Measurements from ENCODE around the gene MYRF.

Gene MYRF

DNA sequence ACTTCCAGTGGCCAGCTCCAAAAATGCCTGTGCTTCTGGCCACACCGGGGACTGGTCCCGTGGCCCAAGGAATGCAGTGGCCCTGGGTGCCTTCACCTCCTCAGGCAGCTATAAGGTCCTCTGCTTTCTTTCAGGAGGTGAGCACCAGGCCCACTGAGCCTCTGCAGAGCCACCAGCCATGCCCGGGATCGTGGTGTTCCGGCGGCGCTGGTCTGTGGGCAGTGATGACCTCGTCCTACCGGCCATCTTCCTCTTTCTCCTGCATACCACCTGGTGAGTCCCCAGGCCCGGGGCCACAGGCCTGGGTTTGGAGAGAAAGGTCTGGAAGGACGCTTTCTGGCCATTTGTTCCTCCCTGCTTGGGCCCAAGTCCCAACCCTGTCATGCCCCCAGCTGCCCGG, 32.5 kb upstream of the MYRF start:
- no peak for DNase-seq

DNA sequence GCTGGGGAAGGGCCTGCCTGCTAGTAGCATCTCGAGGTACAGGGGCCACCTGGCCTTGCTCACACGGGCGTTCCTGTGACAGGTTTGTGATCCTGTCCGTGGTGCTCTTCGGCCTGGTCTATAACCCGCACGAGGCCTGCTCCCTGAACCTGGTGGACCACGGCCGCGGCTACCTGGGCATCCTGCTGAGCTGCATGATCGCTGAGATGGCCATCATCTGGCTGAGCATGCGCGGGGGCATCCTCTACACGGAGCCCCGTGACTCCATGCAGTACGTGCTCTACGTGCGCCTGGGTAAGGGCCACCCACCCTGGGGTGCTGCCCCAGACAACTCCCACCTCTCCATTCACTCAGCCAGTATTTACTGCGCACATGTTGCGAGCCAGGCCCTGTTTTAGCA, 31.8 kb upstream of the MYRF start:
- no peak for DNase-seq

DNA sequence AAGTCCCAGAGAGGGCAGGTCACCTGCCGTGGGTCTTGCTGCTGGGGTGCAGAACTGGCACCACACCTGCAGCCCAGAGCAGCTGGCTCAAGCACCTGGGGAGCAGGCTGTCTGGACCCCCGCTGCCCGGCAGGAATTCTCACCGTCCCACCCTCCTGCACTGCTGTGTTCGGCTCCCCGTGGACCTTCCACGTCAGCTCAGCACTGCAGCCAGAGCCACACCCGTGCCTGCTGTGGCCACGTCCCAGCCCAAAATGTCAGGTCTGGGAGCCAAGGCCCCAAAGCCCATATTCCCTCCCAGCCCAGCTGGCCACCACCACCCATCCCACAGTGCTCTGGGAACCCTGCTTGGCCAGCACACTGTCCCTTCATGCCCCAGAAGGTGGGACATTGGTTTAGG, 28.0 kb upstream of the MYRF start:
- no peak for DNase-seq

DNA sequence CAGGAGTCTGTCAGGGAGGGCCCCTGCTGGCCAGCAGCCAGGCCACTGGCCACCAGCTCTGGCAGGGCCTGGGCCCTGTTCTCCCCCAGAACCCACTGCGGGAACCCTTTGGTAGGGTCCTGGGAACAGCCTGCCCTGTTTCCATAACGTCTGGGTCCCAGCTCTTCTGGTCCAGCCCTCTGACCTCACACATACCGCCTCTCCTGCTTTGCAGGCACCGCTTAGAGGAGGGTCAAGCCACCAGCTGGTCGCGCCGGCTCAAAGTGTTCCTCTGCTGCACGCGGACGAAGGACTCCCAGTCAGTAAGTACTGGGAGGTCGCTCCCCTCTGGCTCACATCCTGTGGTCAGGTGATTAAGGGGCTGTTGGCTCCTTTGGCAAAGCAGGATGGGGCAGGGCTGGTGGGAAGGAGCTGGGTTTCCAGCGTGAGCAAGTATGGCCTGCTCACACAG, 26.6 kb upstream of the MYRF start:
- DNase-seq, result no peak

DNA sequence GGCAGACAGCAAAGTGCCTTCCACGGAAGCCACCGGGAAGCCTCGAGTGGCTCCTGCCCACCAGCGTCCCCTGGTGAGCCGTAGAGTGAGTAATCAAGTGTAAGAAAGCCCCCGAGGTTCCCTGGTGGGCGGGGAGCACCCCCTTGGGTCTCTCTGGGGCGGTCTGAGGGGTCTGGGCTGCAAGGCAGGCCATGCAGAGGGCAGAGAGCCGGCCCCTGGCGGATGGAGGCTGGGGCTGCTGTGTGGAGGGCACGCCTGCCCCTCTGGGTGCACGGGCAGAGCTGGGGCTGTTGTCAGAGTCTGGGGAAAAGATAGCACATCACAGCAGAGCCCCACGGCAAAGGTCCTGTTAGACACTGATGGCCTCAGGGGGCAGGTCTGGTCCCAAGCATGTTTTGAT, 25.7 kb upstream of the MYRF start:
- no peak for DNase-seq

DNA sequence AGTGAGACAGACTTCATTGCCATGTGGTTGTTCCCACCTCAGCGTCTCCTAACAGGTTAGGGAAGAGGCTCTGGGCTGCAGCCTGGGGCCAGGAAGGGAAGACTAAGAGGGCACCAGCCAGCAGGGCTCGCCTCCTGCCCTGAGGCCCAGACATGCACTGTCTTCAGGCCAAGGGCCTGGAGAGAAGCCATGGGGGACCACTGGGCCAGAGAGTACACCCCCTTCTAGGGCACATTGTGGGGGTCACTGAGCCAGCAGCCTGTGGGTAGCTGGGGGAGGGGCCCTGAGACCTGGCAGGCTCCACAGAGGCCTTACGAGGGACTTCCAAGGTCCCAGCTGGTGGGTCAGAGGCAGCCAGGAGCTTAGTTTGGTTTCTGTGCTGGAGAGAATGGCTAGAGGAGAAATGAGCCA, 25.0 kb upstream of the MYRF start:
- no peak for DNase-seq

DNA sequence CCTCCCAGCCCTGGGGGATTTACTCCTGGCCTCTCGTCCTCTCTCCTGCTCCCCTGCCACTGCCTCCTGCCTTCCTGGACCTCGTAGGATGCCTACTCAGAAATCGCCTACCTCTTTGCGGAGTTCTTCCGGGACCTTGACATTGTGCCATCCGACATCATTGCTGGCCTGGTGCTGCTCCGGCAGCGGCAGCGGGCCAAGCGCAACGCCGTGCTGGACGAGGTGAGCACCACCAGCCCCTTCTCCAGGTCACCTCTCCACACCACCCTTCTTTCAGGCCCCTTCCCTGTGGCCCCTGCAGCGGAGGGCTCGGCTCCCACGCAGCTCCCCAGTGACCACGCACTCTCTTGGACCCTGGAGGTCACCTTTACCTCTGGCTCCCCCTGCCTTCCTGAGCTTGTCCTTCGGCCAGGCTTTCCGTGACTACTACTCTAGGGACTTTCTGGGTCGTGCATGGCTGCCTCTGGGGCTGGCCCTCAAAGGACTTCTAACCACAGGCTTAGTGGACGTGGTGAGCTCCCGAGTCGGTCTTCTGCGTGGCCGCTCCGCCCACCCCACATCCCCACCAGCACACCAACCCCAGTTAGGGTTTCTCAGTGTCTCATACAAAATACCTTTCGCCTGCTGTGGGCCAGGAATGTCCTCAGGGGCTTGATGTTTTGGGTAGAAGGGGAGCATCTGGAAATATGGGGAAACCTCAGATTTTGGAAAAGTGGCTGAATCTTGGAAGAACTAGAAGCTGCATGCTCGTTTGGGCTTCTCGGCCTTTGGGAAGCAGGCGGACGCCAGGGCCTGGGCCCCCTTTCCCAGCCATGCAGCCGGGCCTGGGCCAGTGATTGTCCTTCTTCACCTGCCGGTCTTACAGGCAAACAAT, 24.1 kb upstream of the MYRF start:
- no peak for DNase-seq

DNA sequence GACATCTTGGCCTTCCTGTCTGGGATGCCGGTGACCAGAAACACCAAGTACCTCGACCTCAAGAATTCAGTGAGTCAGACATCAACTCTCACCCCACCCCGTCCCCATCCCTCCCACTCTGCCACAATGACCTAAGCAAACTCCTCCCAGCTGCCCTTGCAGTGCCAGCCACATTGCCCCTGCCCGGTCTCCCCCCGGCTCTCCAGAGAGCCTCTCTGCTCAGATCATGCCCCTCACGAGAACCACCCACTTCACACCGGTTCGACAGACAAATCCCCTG, 23.6 kb upstream of the MYRF start:
- DNase-seq, result no peak

DNA sequence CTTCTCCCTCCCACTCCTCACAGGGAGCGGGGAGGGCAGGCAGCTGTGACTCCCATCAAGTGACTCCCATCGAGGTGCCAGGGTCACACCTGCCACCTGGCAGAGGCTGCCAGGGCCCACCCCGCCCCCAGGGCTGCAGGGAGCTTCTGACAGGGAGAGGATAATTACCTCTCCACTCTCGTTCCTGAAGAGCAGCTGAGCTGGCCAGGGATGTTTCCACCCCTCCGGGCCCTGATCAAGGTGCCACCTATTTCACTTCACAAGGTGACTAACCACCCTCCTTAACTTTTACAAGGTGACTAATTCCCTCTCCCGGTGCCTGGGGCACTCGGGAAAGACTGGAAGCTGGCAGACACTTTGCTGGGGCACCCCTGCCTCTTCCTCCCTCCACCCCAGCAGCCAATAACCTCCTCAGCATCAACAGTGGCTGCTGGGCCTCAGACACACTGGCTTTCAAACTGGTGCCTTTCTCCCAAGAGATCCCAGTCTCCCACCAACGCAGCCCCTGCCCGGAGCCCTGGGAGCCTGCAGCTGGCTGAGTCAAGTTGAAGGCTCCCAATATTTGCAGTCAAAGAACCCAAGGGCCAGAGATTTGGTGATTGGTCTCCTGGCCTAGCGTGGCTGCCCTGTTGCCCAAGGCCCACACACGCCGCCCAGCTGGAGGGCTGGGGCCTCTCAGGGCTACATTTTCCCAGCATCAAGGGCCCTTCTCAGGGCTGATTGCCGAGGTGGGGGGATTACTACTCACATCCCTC, 22.0 kb upstream of the MYRF start:
- DNase-seq, result peak; percentile 95

DNA sequence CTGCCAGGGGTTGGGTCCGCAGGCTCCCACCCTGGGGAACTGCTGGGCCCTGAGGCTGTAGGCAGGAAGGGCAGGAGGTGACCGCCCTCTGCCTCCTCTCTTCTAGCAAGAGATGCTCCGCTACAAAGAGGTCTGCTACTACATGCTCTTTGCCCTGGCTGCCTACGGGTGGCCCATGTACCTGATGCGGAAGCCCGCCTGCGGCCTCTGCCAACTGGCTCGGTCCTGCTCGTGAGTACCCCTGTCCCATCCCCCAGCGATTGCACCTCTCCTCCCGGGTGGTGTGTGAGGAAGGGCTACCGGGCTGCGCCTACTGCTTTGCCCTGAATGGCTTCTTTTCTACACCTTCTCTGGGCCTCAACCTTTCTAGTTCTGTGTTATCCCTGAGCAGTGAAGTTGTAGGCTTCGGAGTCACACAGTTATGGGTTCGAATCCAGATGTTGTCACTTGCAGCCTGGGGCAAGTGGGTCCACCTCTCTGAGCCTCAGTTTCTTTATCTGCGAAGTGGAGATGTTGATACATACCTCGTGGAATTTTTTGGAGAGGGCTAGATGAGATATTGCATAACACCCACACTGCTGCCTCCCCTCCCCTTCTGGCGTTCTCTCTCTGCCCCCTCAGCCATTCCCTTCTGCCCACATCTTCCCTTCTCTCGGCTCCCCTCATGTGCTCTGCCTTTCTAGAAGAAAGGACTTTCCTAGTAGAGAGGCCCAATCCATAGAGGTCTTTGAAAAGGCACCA, 21.1 kb upstream of the MYRF start:
- DNase-seq, result no peak

DNA sequence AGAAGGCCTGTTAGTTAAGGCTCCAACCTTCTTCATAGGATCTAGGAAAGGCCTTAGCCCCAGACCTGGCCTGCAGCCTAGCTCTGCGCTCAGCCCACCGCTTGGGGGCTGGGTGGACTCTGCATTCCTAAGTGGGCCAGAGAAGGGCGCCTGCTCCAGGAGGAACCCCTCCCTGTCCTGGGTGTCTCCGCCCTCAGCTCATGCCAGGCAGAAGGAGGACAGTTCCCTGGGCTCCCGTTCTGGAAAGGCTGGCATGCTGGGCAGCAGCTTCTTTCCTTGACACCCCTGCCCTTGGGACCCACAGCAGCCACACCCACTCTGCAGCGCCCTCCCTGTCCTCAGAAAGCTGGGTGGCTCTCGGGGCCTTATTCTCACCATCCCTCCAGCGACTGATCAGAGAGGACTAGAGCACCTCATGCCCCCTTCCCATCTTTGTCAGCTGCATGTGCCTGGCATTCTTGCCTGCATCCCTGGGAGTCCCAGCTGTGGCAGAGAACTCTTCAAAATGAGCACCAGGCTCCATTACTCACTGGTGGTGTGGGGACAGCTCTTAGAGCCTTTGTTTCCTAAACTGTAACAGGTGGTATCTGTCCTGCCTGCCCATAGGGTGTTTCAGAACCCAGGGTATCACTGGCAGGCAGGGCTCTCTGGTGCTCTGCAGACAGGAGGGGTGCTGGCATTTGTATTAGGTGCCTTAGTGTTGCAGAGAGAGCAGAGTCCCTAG, 20.3 kb upstream of the MYRF start:
- DNase-seq, result no peak

DNA sequence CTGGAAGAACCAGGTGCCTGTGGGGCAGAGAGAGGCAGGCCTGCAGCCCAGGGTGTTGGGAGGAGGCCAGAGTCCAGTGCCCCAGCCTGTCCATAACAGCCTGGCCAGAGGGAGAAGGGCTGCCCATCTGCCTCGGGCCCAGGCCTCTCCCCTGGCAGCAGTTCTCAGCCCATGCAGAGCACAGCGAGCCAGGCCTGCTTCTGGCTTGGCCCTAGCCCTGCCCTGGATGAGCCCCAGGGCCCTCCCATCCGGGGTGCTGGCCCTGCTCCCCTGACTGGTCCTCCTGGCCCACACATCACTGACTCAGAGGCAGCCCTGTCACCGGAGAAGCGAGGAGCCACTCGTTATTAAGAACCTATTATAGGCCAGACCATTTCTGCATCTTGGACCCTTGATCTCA, 19.7 kb upstream of the MYRF start:
- DNase-seq, result no peak

DNA sequence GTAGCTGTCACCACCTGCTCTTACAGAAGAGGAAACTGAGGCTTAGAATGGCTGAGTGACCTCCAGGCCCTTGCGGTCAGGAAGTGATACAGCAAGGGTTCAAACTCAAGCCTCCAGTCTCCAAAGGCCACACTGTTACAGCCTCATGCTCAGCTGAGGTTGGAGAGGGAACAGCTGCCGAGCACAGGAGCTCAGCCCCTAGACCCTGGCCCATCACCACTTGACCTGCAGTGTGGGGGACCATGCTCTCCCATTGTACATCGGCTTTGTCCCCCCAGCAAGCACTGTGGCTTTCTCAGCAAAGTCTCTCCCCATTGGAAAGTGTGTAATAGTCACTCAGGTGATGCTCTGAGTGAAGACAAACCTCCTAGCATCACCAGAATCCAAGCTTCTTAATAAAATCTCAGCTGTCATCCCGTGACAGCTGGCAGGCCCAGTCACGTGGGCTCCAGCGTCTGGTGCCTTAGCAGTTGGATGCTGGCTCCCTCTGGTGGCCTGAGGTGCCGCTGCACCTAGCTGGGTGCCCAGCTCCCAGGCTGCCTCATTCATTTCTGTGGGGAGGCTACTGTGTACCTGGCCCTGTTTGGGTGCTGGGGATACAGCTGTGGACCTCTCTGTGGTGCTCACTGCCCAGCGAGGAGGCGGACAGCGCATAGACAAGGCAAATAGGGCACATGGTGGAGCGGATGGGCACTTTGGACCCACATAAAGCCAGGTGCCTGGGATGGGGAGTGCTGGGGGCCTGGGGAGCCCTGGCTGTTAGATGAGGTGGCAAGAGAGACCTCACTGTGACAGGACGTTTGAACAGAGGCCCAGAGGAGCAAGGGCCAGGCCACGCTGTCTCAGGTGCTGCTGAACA, 19.1 kb upstream of the MYRF start:
- DNase-seq, result peak; percentile 86

DNA sequence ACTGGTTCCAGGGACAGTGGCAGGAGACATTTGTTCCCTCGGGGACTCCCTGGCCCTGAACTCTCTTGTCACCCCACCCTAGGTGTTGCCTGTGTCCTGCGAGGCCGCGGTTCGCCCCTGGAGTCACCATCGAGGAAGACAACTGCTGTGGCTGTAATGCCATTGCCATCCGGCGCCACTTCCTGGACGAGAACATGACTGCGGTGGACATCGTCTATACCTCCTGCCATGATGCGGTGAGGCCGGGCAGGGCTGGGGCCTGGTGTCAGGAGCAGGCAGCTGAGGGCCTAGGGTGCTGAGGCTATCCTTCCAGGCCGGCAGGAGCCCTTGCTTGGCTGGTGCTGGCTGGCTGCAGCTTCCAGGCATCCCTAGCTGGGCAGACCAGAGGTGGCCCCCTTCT, 17.7 kb upstream of the MYRF start:
- no peak for DNase-seq

DNA sequence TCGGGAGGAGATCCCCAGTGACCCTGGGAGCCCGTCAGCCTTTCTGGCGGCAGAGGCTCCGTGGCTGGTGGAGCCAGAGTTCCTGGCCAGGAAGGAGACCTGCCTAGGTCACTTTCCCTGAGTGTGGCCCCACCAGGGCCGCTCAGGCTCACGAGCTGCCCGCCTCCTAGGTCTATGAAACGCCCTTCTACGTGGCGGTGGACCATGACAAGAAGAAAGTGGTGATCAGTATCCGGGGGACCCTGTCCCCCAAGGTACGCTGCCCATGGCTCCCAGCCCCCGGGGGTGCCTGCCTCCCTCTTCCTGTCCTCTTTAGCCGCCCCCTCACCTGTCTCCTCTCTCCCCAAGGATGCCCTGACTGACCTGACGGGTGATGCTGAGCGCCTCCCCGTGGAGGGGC, 17.0 kb upstream of the MYRF start:
- no peak for DNase-seq

DNA sequence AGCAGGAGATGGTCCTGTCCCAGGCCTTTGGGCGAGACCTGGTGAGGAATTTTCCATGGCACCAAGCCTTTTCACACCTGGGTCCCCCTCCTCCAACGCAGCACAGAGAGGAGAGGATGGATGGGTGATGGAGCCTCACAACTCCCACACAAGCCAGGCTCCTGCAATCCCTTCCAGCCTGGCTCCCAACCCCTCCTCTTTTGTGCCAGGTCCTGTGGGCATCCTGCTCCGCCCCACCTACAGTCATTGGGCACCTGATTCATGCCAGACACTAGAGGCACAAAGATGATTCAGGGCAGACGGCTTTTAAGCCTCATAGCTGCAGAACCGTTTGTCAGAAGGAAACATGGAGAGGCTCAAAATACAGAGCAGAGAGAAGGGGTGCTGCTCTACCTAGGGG, 16.1 kb upstream of the MYRF start:
- DNase-seq, result no peak

DNA sequence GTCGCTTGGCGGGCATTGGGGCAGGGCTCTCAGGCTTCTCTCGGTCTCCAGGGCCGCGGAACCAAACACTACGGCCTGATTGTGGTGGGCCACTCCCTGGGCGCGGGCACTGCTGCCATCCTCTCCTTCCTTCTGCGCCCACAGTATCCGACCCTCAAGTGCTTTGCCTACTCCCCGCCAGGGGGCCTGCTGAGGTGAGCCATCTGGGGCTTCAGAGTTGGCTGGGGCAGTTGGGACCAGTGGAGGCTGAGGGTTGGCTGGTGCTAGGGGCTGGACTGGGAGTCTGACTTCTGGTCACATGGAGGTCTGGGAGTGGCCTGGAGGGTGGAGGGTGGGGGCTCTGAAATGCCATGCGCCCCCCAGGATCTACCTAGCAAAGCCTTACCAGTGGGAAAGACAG, 15.3 kb upstream of the MYRF start:
- no peak for DNase-seq

DNA sequence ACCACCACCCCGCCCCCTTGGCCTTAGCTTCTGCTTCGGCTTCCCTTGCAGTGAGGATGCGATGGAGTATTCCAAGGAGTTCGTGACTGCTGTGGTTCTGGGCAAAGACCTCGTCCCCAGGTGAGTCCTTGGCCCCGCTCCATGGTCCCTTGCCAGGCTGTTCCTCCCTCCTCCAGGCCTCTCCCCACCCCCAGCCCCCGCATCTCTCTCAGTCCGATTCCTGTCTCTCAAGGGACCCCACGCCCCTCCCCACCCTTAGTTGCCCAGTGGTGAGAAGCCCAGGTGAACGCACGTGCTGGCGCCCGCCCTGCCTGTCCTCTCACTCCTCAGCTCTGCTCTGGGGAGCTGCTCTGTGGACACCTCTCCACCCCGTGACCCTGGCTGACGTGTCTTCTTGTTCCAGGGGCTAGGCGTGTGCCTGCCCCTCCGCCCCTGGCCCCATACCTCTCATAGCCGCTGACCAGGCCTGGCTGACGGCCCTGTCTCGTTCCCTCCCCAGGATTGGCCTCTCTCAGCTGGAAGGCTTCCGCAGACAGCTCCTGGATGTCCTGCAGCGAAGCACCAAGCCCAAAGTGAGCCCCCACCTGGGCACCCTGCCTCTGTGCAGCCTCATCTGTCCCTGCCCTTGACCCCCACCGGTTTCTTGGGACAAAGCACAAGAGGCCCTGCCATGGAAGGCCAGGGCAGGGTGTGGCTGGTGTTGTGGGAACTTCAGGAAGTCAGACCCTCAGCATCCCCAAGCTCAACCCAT, 14.6 kb upstream of the MYRF start:
- no peak for DNase-seq

DNA sequence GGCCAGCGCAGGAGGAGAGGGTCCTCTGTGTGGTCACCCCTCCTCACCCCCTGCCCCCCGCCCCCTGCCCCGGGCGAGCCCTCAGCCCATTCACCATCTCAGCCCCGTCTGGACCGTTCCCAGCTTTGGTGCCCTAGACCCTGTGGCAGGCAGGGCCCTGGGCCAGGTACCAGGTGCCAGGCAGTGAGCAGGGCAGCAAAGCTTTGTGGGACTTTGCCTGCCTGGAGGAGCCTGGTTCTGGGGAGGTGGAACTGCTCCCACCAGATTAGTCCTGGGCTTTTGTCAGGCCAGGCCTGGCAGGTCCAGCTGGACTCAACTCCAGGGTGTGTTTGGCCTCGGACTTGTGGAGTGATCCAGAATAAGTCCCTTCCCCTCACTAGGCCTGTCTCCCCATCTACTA, 13.7 kb upstream of the MYRF start:
- no peak for DNase-seq

DNA sequence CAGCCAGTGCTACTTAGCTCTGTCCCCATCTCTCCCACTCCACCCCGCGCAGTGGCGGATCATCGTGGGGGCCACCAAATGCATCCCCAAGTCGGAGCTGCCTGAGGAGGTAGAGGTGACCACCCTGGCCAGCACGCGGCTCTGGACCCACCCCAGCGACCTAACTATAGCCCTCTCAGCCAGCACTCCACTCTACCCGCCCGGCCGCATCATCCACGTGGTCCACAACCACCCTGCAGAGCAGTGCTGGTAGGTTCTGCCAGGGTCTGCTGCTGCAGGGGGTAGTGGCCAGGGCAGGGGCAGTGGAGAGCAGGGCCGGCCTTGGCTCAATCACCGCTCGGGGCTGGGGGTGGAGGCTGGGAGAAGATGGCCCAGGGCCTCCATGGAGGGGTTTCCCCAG, 13.0 kb upstream of the MYRF start:
- no peak for DNase-seq

DNA sequence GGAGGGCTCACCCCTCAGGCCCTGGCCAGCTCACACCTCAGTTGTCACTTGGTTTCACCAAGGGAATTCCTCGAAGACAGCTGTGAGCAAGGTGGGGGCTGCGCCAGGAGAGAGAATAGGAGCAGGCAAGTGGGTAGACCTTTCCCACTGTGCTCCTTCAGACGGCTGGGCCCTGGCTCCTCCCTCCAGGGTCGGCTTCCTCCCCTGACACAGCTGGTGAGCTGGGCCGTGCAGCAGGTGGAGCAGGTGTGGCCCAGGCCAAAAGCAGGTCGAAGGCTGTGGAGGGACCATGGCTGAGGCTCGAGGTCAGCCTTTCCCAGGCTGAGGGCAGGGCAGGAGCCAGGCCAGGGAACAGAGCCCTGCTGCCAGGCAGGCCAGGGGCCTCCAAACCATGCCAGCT, 12.5 kb upstream of the MYRF start:
- DNase-seq, result no peak

DNA sequence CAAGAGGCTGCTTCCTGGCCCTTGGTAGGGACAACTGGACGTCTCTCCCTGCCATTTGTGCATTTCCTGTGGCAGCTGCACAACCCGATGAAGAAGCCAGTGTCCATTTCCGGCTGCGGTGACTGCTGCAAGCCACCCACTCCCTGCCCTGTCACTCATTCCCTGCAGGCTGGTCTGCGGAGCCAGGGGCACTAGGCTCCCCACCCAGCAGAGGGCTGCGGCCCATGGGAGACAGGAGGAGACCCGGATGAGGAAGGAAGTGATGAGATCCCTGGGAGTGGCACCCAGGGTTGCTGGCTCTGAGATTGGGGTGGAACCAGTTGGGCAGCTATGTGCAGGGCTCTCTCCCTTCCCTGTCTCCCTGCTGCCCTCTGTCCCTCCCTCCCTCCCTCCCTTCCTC, 10.0 kb upstream of the MYRF start:
- DNase-seq, result no peak

Measured in NCI-H345 (cell line).